Stimulated activated CD8-positive, alpha-beta memory T cell treated with anti-CD3 and anti-CD28 coated beads, Interleukin-4, amount 100 ng/mL, for 4 hours (primary cell): ENCODE measurements around the gene CAND2.
"Not testable (repeated sequence)": the region's sequence is repeated elsewhere in the genome, so short reads cannot be mapped to it uniquely, and the experiment has no call there.

Source experiments
- DNase-seq, 2 donors: peaks; one replicate each; pipeline ENCODE4 v3.0.0-alpha.2; 2020; ENCODE audit warnings: low read depth in 2 of 2, low spot score in 1 of 2

Gene CAND2

GRCh38 chr3:12859840-12860239, 63.4 kb downstream of the CAND2 start:
- DNase-seq: no peak

DNA sequence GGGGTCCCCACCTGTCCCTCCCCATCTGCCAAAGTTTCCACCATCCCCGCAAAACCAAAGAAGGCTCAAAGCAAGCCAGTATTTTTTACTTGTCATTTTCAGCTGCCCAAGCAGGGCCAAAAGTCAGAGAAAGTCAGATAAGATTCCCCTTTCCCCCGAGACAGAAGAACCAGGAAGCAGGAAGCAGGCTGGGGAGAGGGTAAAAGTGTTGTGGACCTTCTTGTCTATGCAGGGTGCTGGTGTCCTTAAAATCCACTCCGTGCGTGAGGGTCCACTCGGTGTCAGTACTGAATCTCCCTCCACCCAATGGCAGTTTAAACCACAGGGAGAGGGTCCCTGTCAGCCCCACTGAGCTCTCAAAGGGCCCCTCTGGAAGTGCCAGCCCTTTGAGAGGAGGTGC, 65.1 kb downstream of the CAND2 start:
- no peak for DNase-seq

GRCh38 chr3:12862387-12862786, 65.9 kb downstream of the CAND2 start:
- no peak for DNase-seq

GRCh38 chr3:12865271-12865670, 68.8 kb downstream of the CAND2 start:
- DNase-seq: no peak

GRCh38 chr3:12866836-12867235, 70.4 kb downstream of the CAND2 start:
- no peak for DNase-seq

DNA sequence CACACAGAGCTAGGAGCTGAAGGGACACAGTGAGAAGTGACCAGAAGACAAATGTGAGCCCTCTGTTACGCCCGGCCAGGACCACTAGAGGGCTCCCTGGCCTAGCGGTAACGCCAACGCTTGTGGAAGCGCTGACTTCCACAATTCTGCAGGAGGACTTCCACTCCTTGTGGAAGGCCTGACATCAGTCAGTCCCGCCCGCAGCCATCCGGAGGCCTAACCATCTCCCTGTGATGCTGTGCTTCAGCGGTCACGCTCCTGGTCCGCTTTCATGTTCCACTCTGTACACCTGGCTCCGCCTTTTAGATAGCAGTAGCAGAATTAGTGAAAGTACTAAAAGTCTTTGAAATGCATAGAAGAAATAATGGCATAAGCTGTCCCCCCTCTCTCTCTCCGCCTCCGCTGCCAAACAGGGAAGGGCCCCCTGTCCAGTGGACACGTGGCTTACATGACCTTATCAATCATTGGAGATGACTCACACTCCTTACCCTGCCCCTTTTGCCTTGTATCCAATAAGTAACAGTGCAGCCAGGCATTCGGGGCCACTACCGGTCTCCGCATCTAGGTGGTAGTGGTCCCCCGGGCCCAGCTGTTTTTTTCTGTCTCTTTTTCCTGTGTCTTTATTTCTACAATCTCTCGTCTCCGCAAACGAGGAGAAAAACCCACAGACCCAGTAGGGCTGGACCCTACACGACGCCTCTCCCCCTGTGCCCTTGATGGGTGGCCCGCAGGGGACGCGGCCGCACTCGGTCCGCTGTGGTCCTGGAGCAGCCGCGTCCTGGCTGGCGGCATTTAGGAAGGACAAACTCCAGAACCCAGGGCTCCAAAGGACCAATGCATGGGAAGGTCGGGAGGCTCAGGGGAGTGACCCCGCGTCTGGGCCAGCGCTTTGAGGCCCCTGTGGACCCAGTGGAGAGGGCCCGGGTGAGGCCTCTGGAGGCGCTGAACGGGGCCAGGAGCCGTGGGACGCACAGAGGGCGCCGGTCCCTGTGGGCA, 71.9 kb downstream of the CAND2 start:
- DNase-seq: peak in 1 of 2 donors; percentile 21

DNA sequence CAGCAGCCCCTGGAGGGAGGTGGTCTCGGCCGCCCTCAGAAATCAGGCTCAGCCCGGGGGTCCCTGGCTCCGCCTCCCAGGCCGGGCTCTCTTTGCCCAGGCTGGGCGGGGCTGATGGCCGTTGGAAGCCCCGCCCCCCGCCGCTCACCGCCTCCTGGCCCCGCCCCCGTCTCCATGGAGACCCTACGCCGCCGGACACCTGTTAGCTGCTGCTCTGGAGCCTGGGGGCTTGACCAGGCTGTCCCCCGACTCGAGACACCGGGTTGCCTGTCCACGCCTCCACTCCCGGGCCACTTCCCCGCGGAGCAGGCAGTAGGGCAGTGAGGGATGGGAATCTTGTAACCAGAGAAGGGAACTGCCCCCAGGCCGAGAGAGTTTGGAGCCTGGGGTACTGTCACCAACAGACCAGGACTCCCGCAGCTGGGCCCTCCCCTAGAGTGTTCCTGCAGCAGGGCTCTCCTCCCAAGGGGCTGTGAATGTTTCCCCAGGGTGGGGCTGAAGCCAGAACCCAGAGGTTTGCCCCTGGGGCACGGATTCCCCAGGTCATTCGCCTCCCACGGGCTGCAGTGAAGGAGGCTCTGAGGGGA, 72.6 kb downstream of the CAND2 start:
- no peak for DNase-seq

DNA sequence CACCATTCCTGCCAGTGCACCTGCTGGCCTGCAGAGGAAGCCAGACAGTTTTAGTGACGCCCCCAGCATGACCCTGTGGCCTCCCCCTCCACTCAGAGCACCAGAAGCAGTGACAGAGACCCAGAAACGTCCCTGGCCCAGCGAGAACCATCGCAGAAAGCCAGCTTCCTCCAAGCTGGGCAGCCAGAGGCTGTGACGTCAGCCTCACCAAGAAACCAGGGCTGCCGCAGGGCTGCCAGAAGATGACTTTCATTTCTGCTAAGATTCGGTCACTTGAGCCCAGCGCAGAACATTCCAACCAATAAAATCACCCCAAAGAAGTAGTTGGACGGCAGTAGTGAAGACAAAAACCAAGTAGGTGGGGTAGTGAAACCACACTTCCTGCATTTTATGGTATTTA, 74.5 kb downstream of the CAND2 start:
- no peak for DNase-seq

DNA sequence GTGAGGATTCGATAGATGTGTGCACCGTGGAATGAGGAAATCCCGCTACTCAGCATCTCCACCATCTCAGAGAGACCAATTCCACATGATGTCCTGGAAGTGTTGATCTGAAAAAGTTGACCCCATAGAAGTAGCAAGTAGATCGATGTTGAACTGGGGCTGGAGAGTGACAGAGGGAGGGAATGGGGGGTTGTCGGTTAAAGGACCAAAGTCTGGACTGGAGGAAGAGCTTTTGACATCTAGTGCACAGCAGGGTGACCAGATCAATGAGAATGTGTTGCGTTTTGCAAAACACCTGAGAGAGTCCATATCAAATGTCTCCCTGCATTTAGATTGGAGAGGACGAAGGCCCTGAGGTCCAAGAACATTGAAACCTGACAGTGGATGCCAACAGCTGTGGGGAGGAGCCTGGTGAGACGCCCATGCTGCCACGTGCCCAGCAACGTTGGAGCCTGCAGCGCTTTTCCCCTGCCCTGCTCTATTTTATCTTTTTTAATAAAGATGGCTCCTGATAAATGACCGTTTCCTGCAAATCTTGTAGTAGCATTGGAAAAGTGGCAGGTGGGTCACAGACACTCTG, 75.0 kb downstream of the CAND2 start:
- DNase-seq: no peak

DNA sequence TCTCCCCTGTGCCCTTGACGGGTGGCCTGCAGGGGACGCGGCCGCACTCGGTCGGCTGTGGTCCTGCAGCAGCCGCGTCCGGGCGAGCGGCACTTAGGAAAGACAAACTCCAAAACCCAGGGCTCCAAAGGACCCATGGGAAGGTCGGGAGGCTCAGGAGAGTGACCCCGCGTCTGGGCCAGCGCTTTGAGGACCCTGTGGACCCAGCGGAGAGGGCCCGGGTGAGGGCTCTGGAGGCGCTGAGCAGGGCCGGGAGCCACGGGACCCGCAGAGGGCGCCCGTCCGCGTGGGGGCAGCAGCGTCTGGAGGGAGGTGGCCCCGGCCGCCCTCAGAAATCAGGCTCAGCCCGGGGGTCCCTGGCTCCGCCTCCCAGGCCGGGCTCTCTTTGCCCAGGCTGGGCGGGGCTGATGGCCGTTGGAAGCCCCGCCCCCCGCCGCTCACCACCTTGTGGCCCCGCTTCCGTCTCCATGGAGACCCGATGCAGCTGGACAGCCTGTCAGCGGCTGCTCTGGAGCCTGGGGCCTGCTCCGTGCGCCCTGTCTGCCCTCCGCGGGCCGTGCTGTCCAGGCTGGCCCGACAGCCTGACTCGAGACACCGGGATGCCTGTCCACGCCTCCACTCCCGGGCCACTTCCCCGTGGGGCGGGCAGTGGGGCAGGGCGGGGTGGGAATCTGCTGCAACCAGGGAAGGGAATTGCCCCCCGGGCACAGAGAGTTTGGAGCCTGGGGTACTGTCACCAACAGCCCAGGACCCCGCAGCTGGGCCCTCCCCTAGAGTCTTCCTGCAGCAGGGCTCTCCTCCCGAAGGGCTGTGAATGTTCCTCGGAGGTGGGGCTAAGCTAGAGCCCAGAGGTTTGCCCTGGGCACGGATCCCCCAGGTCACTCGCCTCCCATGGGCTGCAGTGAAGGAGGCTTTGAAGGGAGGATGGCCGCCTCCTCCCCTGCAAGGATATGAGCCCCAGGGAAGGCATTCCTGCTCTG, 79.7 kb downstream of the CAND2 start:
- DNase-seq: no peak

GRCh38 chr3:12877040-12877439, 80.6 kb downstream of the CAND2 start:
- DNase-seq: no peak

GRCh38 chr3:12878141-12878574, 81.7 kb downstream of the CAND2 start:
- DNase-seq: no peak

DNA sequence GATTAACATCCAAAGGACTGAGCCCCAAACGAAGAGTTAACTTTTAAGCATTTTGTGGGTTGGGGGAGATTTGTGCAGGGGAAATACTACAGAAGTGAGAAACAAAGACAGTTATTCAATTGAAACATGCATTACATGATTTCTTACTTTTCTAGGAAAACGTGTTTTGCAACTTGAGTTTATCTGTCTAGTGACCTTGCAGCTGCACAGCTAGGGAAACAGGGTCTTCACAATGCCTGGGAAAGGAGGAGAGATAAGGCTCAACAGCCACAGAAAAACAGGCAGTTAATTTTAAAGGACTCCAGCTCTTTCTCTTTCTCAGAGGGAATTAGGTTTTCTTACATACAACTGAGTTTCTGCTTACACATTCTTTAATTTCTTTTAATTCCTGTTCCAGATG, 82.3 kb downstream of the CAND2 start:
- DNase-seq: not testable (repeated sequence)

DNA sequence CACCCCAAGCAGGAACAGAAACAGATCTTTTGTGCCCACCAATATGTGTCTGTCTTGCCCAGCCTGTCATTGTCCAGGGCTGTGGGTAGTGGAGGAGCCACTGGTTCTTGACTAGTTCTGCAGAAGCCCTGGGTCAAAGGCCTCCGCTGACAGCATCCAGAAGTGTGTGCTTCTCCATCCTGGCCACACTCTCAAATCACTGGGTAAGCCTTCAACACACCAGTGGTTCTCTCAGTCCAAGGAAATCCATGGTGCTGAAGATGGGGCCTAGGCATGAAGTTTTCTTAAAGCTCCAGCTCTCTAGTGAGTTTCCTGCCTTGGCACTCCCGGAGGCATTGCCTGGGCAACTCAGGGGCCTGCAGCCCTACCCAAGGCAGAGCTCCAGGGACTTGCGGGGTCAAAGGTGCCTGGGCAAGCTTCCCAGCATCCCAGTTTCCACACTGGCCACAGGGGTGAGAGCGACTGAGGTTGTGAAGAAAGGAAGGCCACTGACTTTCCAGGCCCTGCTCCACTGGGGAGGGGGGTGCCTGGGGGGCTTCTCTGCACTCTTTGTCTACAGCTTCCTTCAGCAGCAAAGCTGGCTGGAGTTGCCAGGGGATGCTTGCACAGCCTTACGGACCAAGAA, 82.8 kb downstream of the CAND2 start:
- no peak for DNase-seq

GRCh38 chr3:12881858-12882257, 85.4 kb downstream of the CAND2 start:
- DNase-seq: not testable (repeated sequence)

GRCh38 chr3:12882336-12883310, 86.1 kb downstream of the CAND2 start:
- DNase-seq: no peak

DNA sequence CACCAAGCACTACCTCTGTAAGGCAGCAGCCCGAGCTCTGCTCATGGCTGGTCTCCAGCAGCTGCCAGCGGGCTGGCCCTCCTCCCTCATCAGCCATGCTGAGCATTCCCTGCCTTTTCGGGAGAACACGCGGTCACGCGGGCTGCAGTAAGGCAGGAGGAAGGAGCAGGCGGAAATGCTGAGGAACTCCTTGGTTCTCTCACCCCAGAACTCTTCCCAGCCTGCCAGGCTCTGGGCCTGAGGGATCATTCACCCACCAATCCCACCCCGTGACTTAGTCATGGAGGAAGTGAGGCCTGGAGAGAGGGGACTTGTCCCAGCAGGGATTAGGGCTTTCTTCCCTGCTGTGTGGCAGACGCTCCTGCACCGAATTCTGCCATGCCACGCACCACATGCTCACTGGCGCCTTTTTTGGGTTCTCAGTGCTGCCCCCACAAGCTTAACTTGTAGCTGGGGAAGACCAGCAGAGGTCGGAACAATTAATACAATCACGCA, 87.8 kb downstream of the CAND2 start:
- no peak for DNase-seq
